8988T (cell line): ENCODE results near the gene TP63.
"Not testable (repeated sequence)": the region's sequence is repeated elsewhere in the genome, so short reads cannot be mapped to it uniquely, and the experiment has no call there.

Experiments
- DNase-seq: peaks from one replicate; pipeline ENCODE4 v3.0.0; 2011

The TP63 gene

DNA sequence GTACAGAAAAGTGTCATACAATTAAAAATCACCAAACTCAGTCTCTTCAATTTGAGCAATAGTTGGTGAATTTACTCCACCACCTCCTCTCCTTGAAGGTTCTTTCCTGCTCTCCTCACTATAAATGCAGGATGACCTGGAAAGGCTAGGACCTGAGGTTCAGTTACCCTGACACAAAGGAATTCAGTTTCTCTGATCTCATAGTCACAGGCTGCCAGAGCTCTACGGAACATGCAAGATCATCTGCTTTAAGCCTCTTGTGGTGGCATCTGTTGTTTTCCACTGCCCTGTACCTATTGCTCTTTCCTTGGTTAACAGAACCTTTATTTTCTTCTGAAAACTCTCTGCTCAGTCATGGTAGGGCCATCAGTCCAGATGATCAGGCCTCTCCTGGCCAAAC lies 4.9 kb upstream of the TP63 start:
- DNase-seq: no peak

DNA sequence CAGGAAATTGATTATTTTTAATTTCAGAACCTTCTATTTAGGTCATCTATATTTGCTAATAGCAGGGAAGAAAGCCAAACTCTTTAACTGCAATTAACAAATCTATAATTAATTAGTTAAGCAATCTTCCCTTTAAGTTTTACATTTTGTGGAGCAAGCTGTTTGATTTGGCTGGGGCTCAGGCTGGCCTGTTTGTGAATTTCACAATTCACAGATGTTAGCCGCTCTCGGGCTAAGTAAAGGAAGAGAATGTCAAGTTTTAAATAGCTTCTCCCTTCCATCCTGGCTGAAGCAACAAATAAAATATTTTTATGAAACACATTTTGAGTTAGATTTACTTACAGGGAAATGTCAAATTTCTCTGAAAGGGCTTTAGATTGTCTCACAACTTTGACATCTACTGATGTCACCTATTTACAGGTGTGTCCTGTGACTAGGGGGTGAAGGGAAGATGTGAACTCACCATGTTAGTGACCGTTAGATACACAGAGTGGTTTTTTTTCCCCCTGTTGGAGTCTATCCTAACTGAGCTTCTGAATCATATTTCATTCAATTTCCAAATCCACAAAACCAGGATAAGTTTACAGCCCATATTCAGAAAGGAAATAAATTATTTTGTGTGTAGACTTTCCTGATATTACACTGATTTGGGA lies 1.3 kb upstream of the TP63 start:
- DNase-seq: no peak

- DNase-seq: no peak
These were observed 319 bp upstream of the TP63 start for GRCh38 chr3:189630767-189631372.

DNA sequence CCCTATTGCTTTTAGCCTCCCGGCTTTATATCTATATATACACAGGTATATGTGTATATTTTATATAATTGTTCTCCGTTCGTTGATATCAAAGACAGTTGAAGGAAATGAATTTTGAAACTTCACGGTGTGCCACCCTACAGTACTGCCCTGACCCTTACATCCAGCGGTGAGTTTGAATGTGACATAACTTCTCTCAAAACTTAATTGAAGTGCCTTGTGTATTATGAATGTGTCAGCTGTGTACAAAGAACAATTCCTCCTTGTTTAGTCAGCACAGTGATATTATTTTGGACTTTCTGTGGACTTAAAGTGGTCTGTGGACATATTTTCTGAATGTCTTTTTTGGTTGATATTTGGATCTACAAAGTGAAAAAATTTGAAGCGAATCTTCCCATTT lies 220 bp downstream of the TP63 start:
- DNase-seq: no peak

GRCh38 chr3:189632242-189632641 lies 1.1 kb downstream of the TP63 start:
- no peak for DNase-seq

- no peak for DNase-seq
These were observed 4.2 kb downstream of the TP63 start for GRCh38 chr3:189635339-189635738.

DNA sequence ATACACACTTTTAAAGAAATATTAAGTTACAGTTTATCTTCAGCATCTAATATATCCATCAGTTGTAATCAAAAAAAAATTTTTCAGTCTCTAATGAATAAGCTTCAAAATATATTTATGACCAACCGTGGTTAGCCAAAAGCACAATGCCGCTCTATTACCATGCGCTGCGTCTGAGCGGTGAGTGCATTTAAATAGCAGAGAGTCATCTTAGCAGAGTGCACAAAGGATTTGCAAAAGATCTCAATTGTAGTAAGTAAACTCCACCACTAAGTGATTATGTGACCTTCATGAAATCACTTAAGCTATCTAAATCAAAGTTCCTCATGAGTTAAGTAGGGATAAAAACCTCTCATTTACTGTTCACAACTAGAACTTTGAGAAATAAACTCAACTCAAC lies 4.9 kb downstream of the TP63 start:
- no peak for DNase-seq

- no peak for DNase-seq
These were observed 6.6 kb downstream of the TP63 start for GRCh38 chr3:189637750-189638149.

DNA sequence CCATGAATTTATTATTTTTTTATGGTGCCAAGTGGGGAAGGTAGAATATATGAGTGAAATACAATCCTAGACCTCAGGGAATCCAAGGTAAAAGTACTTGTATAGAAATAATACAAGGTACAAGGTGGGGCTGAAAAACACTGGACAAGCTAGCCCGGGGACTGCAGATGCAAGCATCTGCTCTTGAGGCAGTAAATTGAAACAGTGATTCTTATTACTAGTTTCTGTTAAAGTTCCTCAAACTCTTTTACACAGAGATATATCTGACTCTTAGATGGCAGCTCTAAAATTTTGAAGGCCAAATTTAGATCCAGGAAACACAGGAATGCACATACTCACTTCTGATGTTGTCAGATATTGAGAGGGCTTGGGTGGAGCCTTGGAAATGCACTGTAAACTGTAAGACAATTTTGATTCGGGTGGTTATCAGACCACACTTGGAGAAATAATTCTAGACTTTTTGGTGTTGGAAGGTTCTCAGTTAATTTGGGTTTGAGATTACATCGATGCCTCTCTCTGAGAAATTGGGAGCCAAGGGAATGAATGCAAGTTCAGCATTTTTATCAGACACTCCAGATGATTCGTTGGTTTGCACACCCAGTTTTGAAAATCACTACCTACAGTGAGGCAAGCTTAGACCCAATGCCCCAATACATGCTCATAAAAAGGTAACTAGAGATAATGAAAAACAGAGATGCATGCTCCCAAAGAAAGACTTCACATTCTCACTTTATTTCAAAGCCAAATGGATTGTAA lies 7.3 kb downstream of the TP63 start:
- DNase-seq: no peak

- DNase-seq: no peak
These were observed 10.6 kb downstream of the TP63 start for GRCh38 chr3:189641776-189642175.

GRCh38 chr3:189646853-189647542 lies 15.8 kb downstream of the TP63 start:
- DNase-seq: no peak

GRCh38 chr3:189652042-189652441 lies 20.9 kb downstream of the TP63 start:
- no peak for DNase-seq

- DNase-seq: no peak
These were observed 24.4 kb downstream of the TP63 start for GRCh38 chr3:189655617-189656016.

GRCh38 chr3:189659571-189659970 lies 28.4 kb downstream of the TP63 start:
- no peak for DNase-seq

- DNase-seq: no peak
These were observed 33.1 kb downstream of the TP63 start for GRCh38 chr3:189664311-189664710.

DNA sequence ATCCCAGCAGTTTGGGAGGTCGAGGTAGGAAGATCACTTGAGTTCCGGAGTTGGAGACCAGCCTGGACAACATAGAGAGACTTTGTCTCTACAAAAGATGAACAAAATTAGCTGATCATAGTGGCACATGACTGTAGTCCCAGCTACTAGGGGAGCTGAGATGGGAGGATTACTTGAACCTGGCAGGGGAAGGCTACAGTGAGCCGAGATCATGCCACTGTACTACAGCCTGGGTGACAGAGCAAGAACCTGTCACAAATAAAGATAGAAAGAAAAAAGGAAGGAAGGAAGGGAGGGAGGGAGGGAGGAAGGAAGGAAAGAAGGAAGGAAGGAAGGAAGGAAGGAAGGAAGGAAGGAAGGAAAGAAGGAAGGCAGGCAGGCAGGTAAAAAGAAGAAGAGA lies 41.2 kb downstream of the TP63 start:
- DNase-seq: not testable (repeated sequence)

DNA sequence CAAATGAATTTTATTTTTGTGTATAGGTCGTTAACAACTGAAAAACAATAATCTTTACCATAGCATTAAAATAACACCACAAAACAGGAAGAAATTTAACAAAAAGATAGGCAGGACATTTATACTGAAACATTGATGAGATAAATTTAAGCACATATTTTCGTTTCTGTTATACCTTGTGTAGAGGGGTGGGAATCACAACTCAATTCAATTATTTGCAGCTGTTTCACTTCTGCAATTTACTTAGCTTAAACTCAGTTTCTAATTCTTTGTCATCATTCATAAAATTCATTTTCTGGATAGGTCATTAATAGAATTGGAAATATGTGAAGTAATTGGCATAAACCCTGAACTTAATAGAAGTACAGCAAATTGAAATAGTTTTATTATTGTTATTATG lies 42.3 kb downstream of the TP63 start:
- no peak for DNase-seq

- no peak for DNase-seq
These were observed 43.2 kb downstream of the TP63 start for GRCh38 chr3:189674249-189674913.

DNA sequence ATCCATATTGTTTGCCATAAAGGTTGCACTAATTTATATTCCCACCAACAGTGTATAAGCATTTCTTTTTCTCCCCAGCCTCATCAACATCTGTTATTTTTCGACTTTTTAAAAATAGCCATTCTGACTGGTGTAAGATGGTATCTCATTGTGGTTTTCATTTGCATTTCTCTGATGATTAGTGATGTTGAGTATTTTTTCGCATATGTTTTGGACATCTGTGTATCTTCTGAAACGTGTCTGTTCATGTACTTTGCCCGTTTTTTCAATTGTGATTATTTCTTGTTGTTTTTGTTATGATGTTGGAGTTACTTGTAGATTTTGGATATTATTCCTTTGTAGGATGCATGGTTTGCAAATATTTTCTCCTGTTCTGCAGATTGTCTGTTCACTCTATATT lies 46.5 kb downstream of the TP63 start:
- no peak for DNase-seq

GRCh38 chr3:189680723-189681122 lies 49.5 kb downstream of the TP63 start:
- no peak for DNase-seq

- no peak for DNase-seq
These were observed 52.5 kb downstream of the TP63 start for GRCh38 chr3:189683546-189684255.

- no peak for DNase-seq
These were observed 53.1 kb downstream of the TP63 start for GRCh38 chr3:189684317-189684716.

DNA sequence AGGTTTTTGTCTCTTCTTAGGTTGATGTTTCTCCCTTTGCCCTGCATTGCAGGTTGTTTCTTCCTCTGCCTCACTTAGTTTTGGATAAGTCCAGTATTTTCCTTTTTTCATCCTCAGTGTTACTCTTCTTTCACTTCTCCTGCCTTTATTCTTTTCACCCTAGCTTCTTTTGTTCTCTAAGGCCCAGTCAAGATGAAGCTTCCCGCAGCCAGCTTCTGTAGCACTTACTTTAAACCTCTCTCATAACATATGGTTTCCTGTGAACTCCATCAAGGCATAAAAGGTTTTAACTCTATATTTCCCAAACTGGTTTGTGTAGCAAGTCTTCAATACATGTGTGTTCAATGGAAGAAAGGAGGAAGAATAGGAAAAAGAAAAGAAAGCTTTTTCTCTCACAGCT lies 54.1 kb downstream of the TP63 start:
- DNase-seq: no peak
